Measurements from ENCODE around the gene SLMAP. TPM values are rescaled to one million over a fixed set of nuclear protein-coding genes. Genes with fewer than 3 reads are reported as not detected.

SLMAP gene
- total RNA-seq, 2 donors from 2014 or later: 221 to 239 TPM

DNA sequence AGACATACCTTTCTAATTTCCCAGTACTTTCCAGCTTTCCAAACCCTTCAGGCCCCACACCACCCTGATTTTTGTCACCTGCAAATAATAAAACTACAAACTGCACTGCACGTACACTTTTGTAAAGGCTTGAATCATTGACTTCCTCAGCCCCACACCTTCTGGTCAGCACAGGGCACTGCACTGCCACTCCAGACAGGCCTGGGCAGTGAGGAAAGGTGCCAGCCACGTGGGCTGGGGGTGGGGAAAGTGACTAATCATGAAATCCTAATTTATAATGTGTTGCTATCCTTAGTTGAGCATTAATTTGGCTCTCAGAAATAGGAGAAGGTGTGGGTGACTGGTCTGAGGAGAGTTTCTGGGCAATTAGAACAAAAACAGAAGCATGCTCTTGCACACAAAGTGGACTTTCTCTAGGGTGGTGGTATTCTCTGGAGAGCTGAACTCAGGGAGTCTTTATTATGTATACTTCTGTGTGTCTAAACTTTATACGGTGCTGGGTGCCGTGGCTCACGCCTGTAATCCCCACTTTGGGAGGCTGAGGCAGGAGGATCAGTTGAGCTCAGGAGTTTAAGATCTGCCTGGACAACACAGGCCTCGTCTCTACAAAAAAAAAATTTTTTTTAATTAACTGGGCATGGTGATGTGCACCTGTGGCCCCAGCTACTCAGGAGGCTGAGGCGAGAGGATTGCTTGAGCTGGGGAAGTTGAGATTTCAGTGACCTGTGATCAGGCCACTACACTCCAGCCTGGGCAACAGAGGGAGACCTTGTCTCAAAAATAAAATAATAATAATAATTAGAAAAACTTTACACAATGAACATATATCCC lies 193.9 kb downstream of the SLMAP start:
- TF ChIP-seq CTCF (IDR thresholded peaks at IDR 0.05): peak; percentile 67
- no peaks in the 10 kb centered on the region for H3K27me3 ChIP-seq (replicated peaks; ENCODE audit: insufficient read depth)
- peaks cover 35 to 52% of the 10 kb centered on the region in 2 donors for H3K4me1 ChIP-seq (ENCODE audit: control insufficient read depth in 1 of 2, low read depth in 2 of 2)
- no peaks in the 10 kb centered on the region for H3K36me3 ChIP-seq
- H3K27ac ChIP-seq: peak overlapping the region; percentile 93 to 98
- no peak overlapping the region for H3K4me3 ChIP-seq
- no peak for DNase-seq (ENCODE audit: low spot score)
- ATAC-seq (ENCODE audit: insufficient number of reproducible peaks, low FRiP score, low read depth): no peak
- no peaks in the 10 kb centered on the region for H3K9me3 ChIP-seq

- H3K4me1 ChIP-seq (ENCODE audit: control insufficient read depth in 1 of 2, low read depth in 2 of 2): peaks cover 35 to 48% of the 10 kb centered on the region in 2 donors
- peak; percentile 63 for DNase-seq (ENCODE audit: low spot score)
- peak overlapping the region; percentile 3 for H3K4me3 ChIP-seq
- H3K27me3 ChIP-seq (replicated peaks; ENCODE audit: insufficient read depth): no peaks in the 10 kb centered on the region
- H3K9me3 ChIP-seq: no peaks in the 10 kb centered on the region
- H3K27ac ChIP-seq: peak overlapping the region; percentile 93 to 98
- H3K36me3 ChIP-seq: no peaks in the 10 kb centered on the region
- no peak for TF ChIP-seq CTCF (IDR thresholded peaks at IDR 0.05)
- ATAC-seq (ENCODE audit: insufficient number of reproducible peaks, low FRiP score, low read depth): peak; percentile 90
Measured at GRCh38 chr3:57951066-57951882, 195.2 kb downstream of the SLMAP start.

- no peaks in the 10 kb centered on the region for H3K9me3 ChIP-seq
- H3K27me3 ChIP-seq (replicated peaks; ENCODE audit: insufficient read depth): no peaks in the 10 kb centered on the region
- peak; percentile 77 for ATAC-seq (ENCODE audit: insufficient number of reproducible peaks, low FRiP score, low read depth)
- no peak for TF ChIP-seq CTCF (IDR thresholded peaks at IDR 0.05)
- peak overlapping the region; percentile 3 for H3K4me3 ChIP-seq
- H3K36me3 ChIP-seq: no peaks in the 10 kb centered on the region
- peaks cover 35 to 46% of the 10 kb centered on the region in 2 donors for H3K4me1 ChIP-seq (ENCODE audit: control insufficient read depth in 1 of 2, low read depth in 2 of 2)
- peak overlapping the region; percentile 93 to 98 for H3K27ac ChIP-seq
- peak; percentile 45 for DNase-seq (ENCODE audit: low spot score)
Measured at GRCh38 chr3:57952208-57952631, 196.1 kb downstream of the SLMAP start.

DNA sequence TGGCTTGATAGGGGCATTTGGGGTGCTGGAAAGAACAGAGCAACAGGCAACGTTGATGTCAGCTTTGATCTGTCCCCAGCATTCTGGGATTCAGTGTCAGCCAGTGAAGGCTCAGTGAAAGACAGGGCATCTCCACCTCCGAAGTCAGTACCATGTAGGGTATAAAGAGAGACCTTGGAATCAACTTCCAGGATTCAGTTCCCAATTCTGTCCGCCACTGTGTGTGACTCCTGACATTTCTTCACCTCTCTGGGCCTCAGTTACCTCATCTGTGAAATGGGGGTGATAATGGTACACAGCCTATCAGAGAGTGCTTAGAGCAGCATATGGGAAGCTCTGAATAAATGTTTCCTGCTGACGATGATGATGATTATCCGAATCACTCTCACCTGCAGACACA lies 196.5 kb downstream of the SLMAP start:
- Histone ChIP-seq H3K27ac (peak overlapping the region; percentile 93 to 98), H3K27me3 (replicated peaks; ENCODE audit: insufficient read depth) (no peaks in the 10 kb centered on the region), H3K9me3 (no peaks in the 10 kb centered on the region), H3K36me3 (no peaks in the 10 kb centered on the region), H3K4me3 (no peak overlapping the region), H3K4me1 (ENCODE audit: control insufficient read depth in 1 of 2, low read depth in 2 of 2) (peaks cover 35 to 43% of the 10 kb centered on the region in 2 donors)
- no peak for TF ChIP-seq CTCF (IDR thresholded peaks at IDR 0.05)
- no peak for DNase-seq (ENCODE audit: low spot score)
- no peak for ATAC-seq (ENCODE audit: insufficient number of reproducible peaks, low FRiP score, low read depth)

- H3K9me3 ChIP-seq: no peaks in the 10 kb centered on the region
- no peak for TF ChIP-seq CTCF (IDR thresholded peaks at IDR 0.05)
- H3K27me3 ChIP-seq (replicated peaks; ENCODE audit: insufficient read depth): no peaks in the 10 kb centered on the region
- ATAC-seq (ENCODE audit: insufficient number of reproducible peaks, low FRiP score, low read depth) (no peak), DNase-seq (ENCODE audit: low spot score) (no peak)
- H3K36me3 ChIP-seq: no peaks in the 10 kb centered on the region
- peak overlapping the region; percentile 93 to 98 for H3K27ac ChIP-seq
- H3K4me3 ChIP-seq: no peak overlapping the region
- peaks cover 35 to 47% of the 10 kb centered on the region in 2 donors for H3K4me1 ChIP-seq (ENCODE audit: control insufficient read depth in 1 of 2, low read depth in 2 of 2)
Measured at GRCh38 chr3:57953576-57953975, 197.5 kb downstream of the SLMAP start.
